Brain microvascular endothelial cell (primary cell): Measurements from ENCODE around the gene KMT2D.
A peak's percentile ranks its signal among the peaks of the same experiment; 100 is the strongest.

Experiments
- DNase-seq: peaks from one replicate; pipeline ENCODE4 v3.0.0-alpha.2; 2020
- H3K27ac ChIP-seq: fragments of 250-450 bp; sonication (Bioruptor Pico); 2 replicates; pipeline ENCODE4 v1.5.1; 2020; ENCODE audit warnings: mild to moderate bottlenecking, moderate library complexity
- H3K27me3 ChIP-seq: fragments of 250-450 bp; sonication (Bioruptor Pico); replicated peaks from 2 replicates; pipeline ENCODE4 v1.5.1; 2020; ENCODE audit warnings: mild to moderate bottlenecking
- H3K36me3 ChIP-seq: fragments of 250-450 bp; sonication (Bioruptor Pico); replicated peaks from 2 replicates; pipeline ENCODE4 v1.5.1; 2020; ENCODE audit warnings: mild to moderate bottlenecking
- H3K4me3 ChIP-seq: 2 replicates; pipeline ENCODE4 v1.5.1; 2011; ENCODE audit warnings: low read depth, mild to moderate bottlenecking, control low read depth, low read length, moderate library complexity
- CTCF ChIP-seq: IDR thresholded peaks from 2 replicates; pipeline ENCODE4 v1.5.1; 2011; ENCODE audit warnings: low read depth, mild to moderate bottlenecking, moderate library complexity, low read length, control low read depth, inconsistent platforms; ENCODE audit errors: missing control alignments
- in situ Hi-C: cut with HindIII; loops from 2 replicates; pipeline ENCODE4 v1.10.0; 2017; ENCODE audit warnings: low sequenced_read_pairs, low pct_ligation_motif_present

The KMT2D gene

GRCh38 chr12:49019443-49020324 lies 40.9 kb downstream of the KMT2D start:
- Histone ChIP-seq H3K36me3 (peaks cover 31% of the 10 kb centered on the region), H3K27ac (peak overlapping the region; percentile 91), H3K4me3 (no peak overlapping the region), H3K27me3 (no peaks in the 10 kb centered on the region)
- peak; percentile 40 for DNase-seq
- in situ Hi-C loops: no loop called here
- TF ChIP-seq CTCF: peak; percentile 69

- peaks cover 28% of the 10 kb centered on the region for H3K36me3 ChIP-seq
- no peak for TF ChIP-seq CTCF
- peak overlapping the region; percentile 91 for H3K27ac ChIP-seq
- peak overlapping the region; percentile 99 for H3K4me3 ChIP-seq
- H3K27me3 ChIP-seq: no peaks in the 10 kb centered on the region
- no peak for DNase-seq
- in situ Hi-C loops: no loop called here
Observed at GRCh38 chr12:49019120-49019430, 41.5 kb downstream of the KMT2D start.

GRCh38 chr12:49018261-49019119 lies 42.1 kb downstream of the KMT2D start, which contains the start of gene PRKAG1:
PRKAG1 (minus strand) TSS chr12:49018776; CDS start chr12:49018740, 36 bp downstream.
- H3K27ac ChIP-seq: peak within 1 kb of the TSS; percentile 91
- peak; percentile 91 for DNase-seq
- H3K27me3 ChIP-seq: no peaks in the 10 kb centered on the region
- TF ChIP-seq CTCF: peak; percentile 74
- in situ Hi-C loops: no loop called here
- H3K36me3 ChIP-seq: peaks cover 24% of the 10 kb centered on the region
- peak within 1 kb of the TSS; percentile 99 for H3K4me3 ChIP-seq

GRCh38 chr12:49017891-49018260 lies 42.7 kb downstream of the KMT2D start:
- TF ChIP-seq CTCF: no peak
- peak overlapping the region; percentile 91 for H3K27ac ChIP-seq
- in situ Hi-C loops: no loop called here

GRCh38 chr12:49015196-49015595 lies 45.4 kb downstream of the KMT2D start:
- Histone ChIP-seq H3K27me3 (no peaks in the 10 kb centered on the region), H3K36me3 (peaks cover 23% of the 10 kb centered on the region), H3K4me3 (no peak overlapping the region), H3K27ac (no peak overlapping the region)
- in situ Hi-C loops: no loop called here
- no peak for DNase-seq
- TF ChIP-seq CTCF: no peak

More at GRCh38 chr12:49017891-49018260, 42.7 kb downstream of the KMT2D start:
- Histone ChIP-seq H3K4me3 (peak overlapping the region; percentile 99), H3K36me3 (peaks cover 18% of the 10 kb centered on the region), H3K27me3 (no peaks in the 10 kb centered on the region)
- DNase-seq: peak; percentile 32
